Renal cortex interstitium (tissue), 11 donors: Measurements from ENCODE around the gene ACP4. TPM values are rescaled to one million over a fixed set of nuclear protein-coding genes. Genes with fewer than 3 reads are reported as not detected.

Experiments
- DNase-seq, 11 donors: peaks; one replicate each; pipeline ENCODE4 v3.0.0-alpha.2; 2013; ENCODE audit warnings: low read depth in 9 of 11, low spot score in 4 of 11; ENCODE audit errors: extremely low read depth in 1 of 11
- polyA plus RNA-seq, 3 donors: library from polyadenylated mRNA; unstranded; fragments of 120-200 nt; gene quantifications; one replicate each; pipeline ENCODE4 v1.2.1, GENCODE V29; 2013; ENCODE audit not compliant: insufficient read length in 3 of 3

Gene ACP4
- polyA plus RNA-seq, 3 donors: 0.07 to 0.36 TPM; not detected in 1

- no peak for DNase-seq
Measured at GRCh38 chr19:50833802-50834167, 43.6 kb downstream of the ACP4 start.

DNA sequence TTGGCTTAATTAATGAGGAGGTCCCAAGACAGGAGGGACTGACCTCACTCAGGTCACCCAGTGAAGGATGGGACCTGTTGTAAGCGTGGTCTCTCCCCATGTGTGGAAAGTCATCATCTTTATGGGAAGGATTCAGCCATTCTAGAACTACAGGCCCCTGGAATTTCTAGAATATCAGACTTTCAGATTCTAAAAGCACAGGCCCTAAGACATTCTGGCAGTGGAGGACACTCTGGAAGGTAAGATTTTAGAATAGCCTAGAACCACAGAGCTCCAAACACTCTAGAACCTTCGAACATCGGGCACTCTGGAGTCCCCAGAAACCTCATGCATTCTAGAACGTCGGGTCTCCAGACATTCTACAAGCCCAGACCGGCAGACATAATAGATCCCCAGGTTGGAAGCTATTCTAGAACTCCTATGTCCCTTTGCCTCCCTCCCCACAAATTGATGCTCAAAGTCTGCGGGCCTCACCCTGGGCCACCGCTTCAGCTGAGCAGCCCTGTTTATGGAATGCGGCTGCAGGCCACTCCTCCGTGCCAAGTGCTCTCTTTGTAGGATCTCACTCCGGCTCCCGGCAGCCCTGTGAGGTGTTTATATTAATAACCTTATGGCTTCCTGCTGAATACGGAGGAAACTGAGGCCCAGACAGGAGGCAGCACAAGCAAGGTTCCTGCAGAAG, 45.0 kb downstream of the ACP4 start:
- no peak for DNase-seq

GRCh38 chr19:50835785-50836542, 45.7 kb downstream of the ACP4 start:
- peak; percentile 33 to 72 (median 62) for DNase-seq

- DNase-seq: no peak
Measured at GRCh38 chr19:50836543-50837195, 46.5 kb downstream of the ACP4 start.

GRCh38 chr19:50837300-50837699, 47.1 kb downstream of the ACP4 start:
- DNase-seq: no peak

DNA sequence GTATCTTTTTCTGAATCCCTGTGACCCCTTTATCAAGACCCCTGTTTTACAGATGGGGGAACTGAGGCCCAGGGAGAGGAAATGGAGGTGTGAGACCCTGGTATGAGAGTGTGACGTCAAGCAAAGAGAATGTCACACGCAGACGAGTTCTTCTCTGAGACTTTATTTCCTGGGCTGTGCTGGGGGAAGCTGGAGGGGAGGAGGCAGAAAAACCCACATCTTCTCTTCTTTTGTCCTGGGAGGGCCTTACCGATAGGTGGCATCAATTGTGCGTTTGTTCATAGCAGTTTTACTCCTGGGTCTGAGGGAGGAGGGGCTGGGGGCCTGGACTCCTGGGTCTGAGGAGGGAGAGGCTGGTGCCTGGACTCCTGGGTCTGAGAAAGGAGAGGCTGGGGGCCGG, 48.0 kb downstream of the ACP4 start:
- DNase-seq: no peak

DNA sequence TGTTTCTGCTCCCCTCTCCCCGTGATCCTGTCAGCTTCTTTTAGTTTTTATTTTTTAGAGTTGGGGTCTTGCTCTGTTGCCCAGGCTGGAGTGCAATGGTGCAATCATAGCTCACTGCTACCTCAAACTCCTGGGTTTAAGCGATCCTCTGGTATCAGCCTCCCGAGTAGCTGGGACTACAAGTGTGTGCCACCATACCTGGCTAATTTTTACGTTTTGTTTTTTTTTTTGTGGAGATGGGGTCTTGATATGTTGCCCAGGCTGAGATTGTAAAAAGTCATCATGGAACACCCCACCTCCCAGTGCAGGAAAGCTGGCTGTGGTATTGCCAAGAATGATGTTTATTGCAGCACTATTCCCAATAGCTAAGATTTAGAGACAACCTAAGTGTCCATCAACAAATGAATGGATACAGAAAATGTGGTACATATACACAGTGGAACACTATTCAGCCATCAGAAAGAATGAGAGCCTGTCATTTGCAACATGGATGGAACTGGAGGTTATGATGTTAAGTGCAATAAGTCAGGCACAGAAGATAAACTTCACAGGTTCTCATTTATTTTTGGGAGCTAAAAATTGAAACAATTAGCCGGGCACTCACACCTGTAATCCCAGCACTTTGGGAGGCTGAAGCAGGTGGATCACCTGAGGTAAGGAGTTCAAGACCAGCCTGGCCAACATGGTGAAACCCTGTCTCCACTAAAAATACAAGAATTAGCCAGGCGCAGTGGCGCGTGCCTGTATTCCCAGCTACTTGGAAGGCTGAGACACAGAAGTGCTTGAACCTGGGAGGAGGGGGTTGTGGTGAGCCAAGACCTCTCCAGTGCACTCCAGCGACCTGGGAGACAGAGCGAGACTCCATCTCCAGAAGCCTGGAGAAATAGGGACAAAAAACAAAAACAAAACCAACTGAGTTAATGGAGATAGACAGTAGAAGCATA, 49.8 kb downstream of the ACP4 start:
- DNase-seq: no peak

DNA sequence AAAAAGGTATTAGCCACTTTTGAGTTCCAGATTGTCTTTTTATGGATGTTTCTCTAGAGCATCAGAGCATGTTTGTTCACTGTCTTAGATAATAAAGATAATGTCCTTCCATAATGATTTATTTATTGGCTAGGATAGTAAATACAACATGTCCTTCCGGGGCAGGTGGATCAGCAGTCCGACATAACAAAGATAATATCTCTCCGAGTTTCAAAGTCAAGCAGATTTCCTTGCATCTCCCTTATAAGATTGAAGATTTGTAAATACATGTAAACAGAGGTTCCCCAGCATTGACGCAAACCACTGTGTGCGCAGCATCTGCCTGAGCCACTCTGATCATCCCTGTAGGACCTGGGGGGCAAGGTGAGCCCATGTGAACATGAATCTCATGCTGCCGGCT, 51.9 kb downstream of the ACP4 start:
- no peak for DNase-seq

DNA sequence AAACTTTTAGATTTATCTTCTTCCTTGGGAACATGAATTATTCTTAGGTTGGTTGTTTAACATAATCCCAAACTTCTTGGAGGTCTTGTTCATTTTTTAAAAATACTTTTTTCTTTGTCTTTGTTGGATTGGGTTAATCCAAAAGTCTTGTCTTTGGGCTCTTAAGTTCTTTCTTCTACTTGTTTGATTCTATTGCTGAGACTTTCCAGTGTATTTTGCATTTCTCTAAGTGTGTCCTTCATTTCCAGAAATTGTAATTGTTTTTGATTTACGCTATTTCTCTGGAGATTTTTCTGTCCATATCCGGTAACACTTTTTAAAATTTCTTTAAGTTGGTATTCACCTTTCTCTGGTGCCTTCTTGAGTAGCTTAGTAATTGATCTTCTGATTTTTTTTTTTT, 53.0 kb downstream of the ACP4 start:
- no peak for DNase-seq

DNA sequence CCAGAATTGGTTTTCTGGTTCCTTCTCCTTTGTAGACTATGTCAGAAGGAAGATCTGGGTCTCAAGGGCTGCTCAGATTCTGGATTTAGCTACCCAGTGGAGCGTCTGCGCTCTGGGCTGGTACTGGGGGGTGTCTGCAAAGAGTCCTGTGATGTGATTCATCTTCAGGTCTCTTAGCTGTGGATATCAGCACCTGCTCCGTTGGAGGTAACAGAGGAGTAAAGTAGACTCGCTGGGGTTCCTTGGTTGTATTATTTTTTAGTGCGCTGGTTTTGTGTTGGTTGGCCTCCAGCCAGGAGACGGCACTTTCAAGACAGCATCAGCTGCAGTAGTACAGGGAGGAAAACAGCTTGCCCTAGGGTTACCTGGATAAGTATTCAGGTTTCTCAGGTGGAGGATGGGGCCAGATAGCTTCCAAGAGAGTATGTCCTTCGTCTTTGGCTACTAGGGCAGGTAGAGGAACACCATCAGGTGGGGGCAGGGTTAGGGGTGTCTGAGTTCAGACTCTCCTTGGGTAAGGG, 53.5 kb downstream of the ACP4 start:
- no peak for DNase-seq

- no peak for DNase-seq
Measured at GRCh38 chr19:50844296-50844935, 54.2 kb downstream of the ACP4 start.

Other genes with a start within 250 kb of the ACP4 start
- gene LRRC4B, start 222.0 kb upstream of the ACP4 start, polyA plus RNA-seq: 10 to 100 TPM; 13.8 to 26.0 (median 21.8) TPM
- 1 to 10 TPM in 1 of 3 donors, under 1 TPM in 2; 0.37 to 1.5 (median 0.57) TPM for gene SYT3, start 150.5 kb upstream of the ACP4 start, polyA plus RNA-seq
- 1 to 10 TPM; 1.4 to 5.1 (median 2.3) TPM for gene C19orf81, start 141.0 kb upstream of the ACP4 start, polyA plus RNA-seq
- gene SHANK1, start 70.6 kb upstream of the ACP4 start, polyA plus RNA-seq: 1 to 10 TPM; 4.5 to 5.6 (median 5.5) TPM
- gene CLEC11A, start 67.1 kb upstream of the ACP4 start, polyA plus RNA-seq: 10 to 100 TPM; 18.5 to 37.9 (median 37.6) TPM
- gene GPR32, start 20.0 kb upstream of the ACP4 start, polyA plus RNA-seq: not detected
- 1 to 10 TPM; 1.3 TPM for gene KLK1, start 33.4 kb downstream of the ACP4 start, polyA plus RNA-seq
- not detected for gene KLK15, start 43.2 kb downstream of the ACP4 start, polyA plus RNA-seq
- gene KLK3, start 64.5 kb downstream of the ACP4 start, polyA plus RNA-seq: under 1 TPM; 0.42 to 0.65 (median 0.48) TPM
- gene KLK2, start 83.0 kb downstream of the ACP4 start, polyA plus RNA-seq: under 1 TPM in 1 of 3 donors, not detected in 2; 0.42 TPM
- not detected for gene KLK4, start 121.0 kb downstream of the ACP4 start, polyA plus RNA-seq
- 1 to 10 TPM; 1.2 to 1.9 (median 1.5) TPM for gene KLK5, start 162.6 kb downstream of the ACP4 start, polyA plus RNA-seq
- gene KLK6, start 179.2 kb downstream of the ACP4 start, polyA plus RNA-seq: 10 to 100 TPM; 29.7 to 34.7 (median 32.4) TPM
- gene KLK7, start 193.5 kb downstream of the ACP4 start, polyA plus RNA-seq: 1 to 10 TPM; 3.9 to 4.6 (median 4.2) TPM
- 1 to 10 TPM; 2.4 to 4.0 (median 3.6) TPM for gene KLK8, start 211.2 kb downstream of the ACP4 start, polyA plus RNA-seq
- gene KLK10, start 229.3 kb downstream of the ACP4 start, polyA plus RNA-seq: under 1 TPM; 0.32 to 0.44 (median 0.37) TPM
- gene KLK11, start 236.2 kb downstream of the ACP4 start, polyA plus RNA-seq: under 1 TPM in 2 of 3 donors, not detected in 1; 0.19 to 0.38 TPM
- not detected for gene KLK12, start 244.6 kb downstream of the ACP4 start, polyA plus RNA-seq